ENCODE results near the gene LRRC4. TPM values are rescaled to one million over a fixed set of nuclear protein-coding genes. Genes with fewer than 3 reads are reported as not detected.

LRRC4 gene
- total and polyA plus RNA-seq, 2 donors (not counting 3 experiments of a cell fraction or from before 2014, with no cell fraction given): 3.8 to 4.2 TPM

DNA sequence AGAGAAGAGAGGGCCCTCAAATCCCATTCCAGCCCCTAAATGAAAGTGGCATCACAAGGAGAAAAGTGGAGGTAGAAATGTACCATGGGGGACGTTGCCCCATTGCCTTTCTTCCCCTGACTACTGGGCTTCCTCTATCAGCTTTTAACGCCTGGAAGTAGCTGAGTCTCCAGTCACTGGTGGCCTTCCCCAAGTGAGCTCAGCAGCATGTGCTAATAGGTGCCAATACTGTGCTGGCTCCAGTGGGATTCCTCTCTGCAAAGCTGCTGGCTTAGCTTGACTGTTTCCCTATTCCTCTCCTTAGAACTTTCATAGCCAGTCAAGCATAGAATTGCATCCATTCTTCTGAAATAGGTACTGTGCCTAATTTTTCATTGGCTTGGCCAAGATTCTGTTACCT lies 32.6 kb downstream of the LRRC4 start:
- no peaks in the 10 kb centered on the region for H3K4me1 ChIP-seq (ENCODE audit: control insufficient read depth, extremely low read depth, insufficient read depth, low read length)
- no peaks in the 10 kb centered on the region for H3K9me3 ChIP-seq (replicated peaks; ENCODE audit: control insufficient read depth, insufficient read depth, low read length)
- no peak for TF ChIP-seq POLR2AphosphoS5 (IDR thresholded peaks at IDR 0.05; ENCODE audit: insufficient read depth, low read depth, low read length)
- no peak for TF ChIP-seq GATA2 (IDR thresholded peaks at IDR 0.05; ENCODE audit: insufficient read depth, insufficient read length, low read depth, low read length)
- no peak for TF ChIP-seq EZH2 (IDR thresholded peaks at IDR 0.05; ENCODE audit: borderline replicate concordance, low read depth, low read length, severe bottlenecking)
- TF ChIP-seq, protein P1, sequence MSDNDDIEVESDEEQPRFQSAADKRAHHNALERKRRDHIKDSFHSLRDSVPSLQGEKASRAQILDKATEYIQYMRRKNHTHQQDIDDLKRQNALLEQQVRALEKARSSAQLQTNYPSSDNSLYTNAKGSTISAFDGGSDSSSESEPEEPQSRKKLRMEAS (IDR thresholded peaks at IDR 0.05; ENCODE audit: insufficient read depth, insufficient read length): no peak
- no peak for TF ChIP-seq FOS (IDR thresholded peaks at IDR 0.05; ENCODE audit: borderline replicate concordance, insufficient read depth, low read length)
- TF ChIP-seq, protein P2, sequence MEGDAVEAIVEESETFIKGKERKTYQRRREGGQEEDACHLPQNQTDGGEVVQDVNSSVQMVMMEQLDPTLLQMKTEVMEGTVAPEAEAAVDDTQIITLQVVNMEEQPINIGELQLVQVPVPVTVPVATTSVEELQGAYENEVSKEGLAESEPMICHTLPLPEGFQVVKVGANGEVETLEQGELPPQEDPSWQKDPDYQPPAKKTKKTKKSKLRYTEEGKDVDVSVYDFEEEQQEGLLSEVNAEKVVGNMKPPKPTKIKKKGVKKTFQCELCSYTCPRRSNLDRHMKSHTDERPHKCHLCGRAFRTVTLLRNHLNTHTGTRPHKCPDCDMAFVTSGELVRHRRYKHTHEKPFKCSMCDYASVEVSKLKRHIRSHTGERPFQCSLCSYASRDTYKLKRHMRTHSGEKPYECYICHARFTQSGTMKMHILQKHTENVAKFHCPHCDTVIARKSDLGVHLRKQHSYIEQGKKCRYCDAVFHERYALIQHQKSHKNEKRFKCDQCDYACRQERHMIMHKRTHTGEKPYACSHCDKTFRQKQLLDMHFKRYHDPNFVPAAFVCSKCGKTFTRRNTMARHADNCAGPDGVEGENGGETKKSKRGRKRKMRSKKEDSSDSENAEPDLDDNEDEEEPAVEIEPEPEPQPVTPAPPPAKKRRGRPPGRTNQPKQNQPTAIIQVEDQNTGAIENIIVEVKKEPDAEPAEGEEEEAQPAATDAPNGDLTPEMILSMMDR (IDR thresholded peaks at IDR 0.05; ENCODE audit: extremely low read depth in 1 of 2, insufficient read depth in 1 of 2, low read depth in 1 of 2, low read length in 2 of 2): no peak
- no peak for TF ChIP-seq JUN (IDR thresholded peaks at IDR 0.05; ENCODE audit: borderline replicate concordance, insufficient read depth, insufficient read length, low read depth)
- TF ChIP-seq MYC (IDR thresholded peaks at IDR 0.05; ENCODE audit: low read depth, low read length): no peak
- TF ChIP-seq POLR2A (IDR thresholded peaks at IDR 0.05; ENCODE audit: low read depth, low read length): no peak
- H3K4me2 ChIP-seq (ENCODE audit: insufficient read depth, low read length): no peak overlapping the region
- H3K27ac ChIP-seq (ENCODE audit: insufficient read depth, low read depth, low read length): no peak overlapping the region
- H4K20me1 ChIP-seq (replicated peaks; ENCODE audit: control insufficient read depth, extremely low read depth, insufficient read depth, low read length): peaks cover 4% of the 10 kb centered on the region
- dilution Hi-C loops (cut with MboI; ENCODE audit: extremely low pct_ligation_motif_present, low sequenced_read_pairs): no loop called here
- no peak overlapping the region for H3K4me3 ChIP-seq (replicated peaks in 1 of 3; ENCODE audit: insufficient read depth in 1 of 3, low read depth in 1 of 3, low read length in 3 of 3)
- H3K9me1 ChIP-seq (replicated peaks; ENCODE audit: control insufficient read depth, extremely low read depth, insufficient read depth, low read length): no peaks in the 10 kb centered on the region
- intact Hi-C loops (cut with micrococcal nuclease): no loop called here
- no peaks in the 10 kb centered on the region for H3K27me3 ChIP-seq (ENCODE audit: control insufficient read depth in 2 of 2, insufficient read depth in 2 of 2, low read length in 2 of 2)
- DNase-seq (ENCODE audit: low read depth, low spot score) (no peak), FAIRE-seq (no peak)
- CTCF ChIA-PET: interaction anchor here (0.9 kb wide), 1 partner anchor 26 kb away, joined by 4 read pairs; no protein-coding TSS in a partner anchor
- H3K9ac ChIP-seq (replicated peaks; ENCODE audit: extremely low read depth, insufficient read depth, low read length): no peak overlapping the region
- BruUV-seq (replicated peaks): no TSS peak
- H2AFZ ChIP-seq (ENCODE audit: low read depth, low read length): no peak overlapping the region
- H3K36me3 ChIP-seq (ENCODE audit: control insufficient read depth in 2 of 2, extremely low read depth in 1 of 2, insufficient read depth in 2 of 2, low read length in 2 of 2): peaks cover 0 to 2% of the 10 kb centered on the region in 2 experiments
- H3K79me2 ChIP-seq (ENCODE audit: control insufficient read depth, insufficient read depth, low read length): no peaks in the 10 kb centered on the region
- POLR2A ChIA-PET: no interaction called here
